H7 (cell line): Measurements from ENCODE around the gene TRPM5. TPM values are rescaled to one million over a fixed set of nuclear protein-coding genes. Genes with fewer than 3 reads are reported as not detected.

Experiments used
- DNase-seq: peaks from one replicate; pipeline ENCODE4 v3.0.0; 2012
- H3K27me3 ChIP-seq: 2 replicates; pipeline ENCODE4 v1.6.0; 2011; ENCODE audit warnings: mild to moderate bottlenecking, low read length; ENCODE audit not compliant: control insufficient read depth, insufficient read depth
- H3K36me3 ChIP-seq: replicated peaks from 2 replicates; pipeline ENCODE4 v1.5.1; 2011; ENCODE audit warnings: low read length; ENCODE audit not compliant: control insufficient read depth, insufficient read depth
- H3K4me3 ChIP-seq: 2 replicates; pipeline ENCODE4 v1.5.1; 2011; ENCODE audit warnings: low read depth, mild to moderate bottlenecking, control low read depth, low read length, moderate library complexity; ENCODE audit not compliant: insufficient read depth
- total RNA-seq: library from RNA; depleted of rRNA; stranded (reverse); fragments of >200 nt; shearing (Covaris generic); gene quantifications from 2 replicates; pipeline ENCODE4 v1.2.3, GENCODE V29; 2014

TRPM5 gene
- total RNA-seq, 1 experiment from 2014 or later = not detected

- DNase-seq = peak; percentile 42
- H3K36me3 ChIP-seq = no peaks in the 10 kb centered on the region
- H3K4me3 ChIP-seq = no peak overlapping the region
- peaks cover 14% of the 10 kb centered on the region for H3K27me3 ChIP-seq
Measured at GRCh38 chr11:2451916-2452315, 7.6 kb upstream of the TRPM5 start.

GRCh38 chr11:2451336-2451735 lies 7.0 kb upstream of the TRPM5 start:
- DNase-seq = no peak
- no peak overlapping the region for H3K4me3 ChIP-seq
- H3K36me3 ChIP-seq = no peaks in the 10 kb centered on the region
- peaks cover 20% of the 10 kb centered on the region for H3K27me3 ChIP-seq

- Histone ChIP-seq H3K27me3 (peaks cover 28% of the 10 kb centered on the region), H3K4me3 (no peak overlapping the region), H3K36me3 (no peaks in the 10 kb centered on the region)
- peak; percentile 52 for DNase-seq
Measured at GRCh38 chr11:2450321-2451041, 6.2 kb upstream of the TRPM5 start.

DNA sequence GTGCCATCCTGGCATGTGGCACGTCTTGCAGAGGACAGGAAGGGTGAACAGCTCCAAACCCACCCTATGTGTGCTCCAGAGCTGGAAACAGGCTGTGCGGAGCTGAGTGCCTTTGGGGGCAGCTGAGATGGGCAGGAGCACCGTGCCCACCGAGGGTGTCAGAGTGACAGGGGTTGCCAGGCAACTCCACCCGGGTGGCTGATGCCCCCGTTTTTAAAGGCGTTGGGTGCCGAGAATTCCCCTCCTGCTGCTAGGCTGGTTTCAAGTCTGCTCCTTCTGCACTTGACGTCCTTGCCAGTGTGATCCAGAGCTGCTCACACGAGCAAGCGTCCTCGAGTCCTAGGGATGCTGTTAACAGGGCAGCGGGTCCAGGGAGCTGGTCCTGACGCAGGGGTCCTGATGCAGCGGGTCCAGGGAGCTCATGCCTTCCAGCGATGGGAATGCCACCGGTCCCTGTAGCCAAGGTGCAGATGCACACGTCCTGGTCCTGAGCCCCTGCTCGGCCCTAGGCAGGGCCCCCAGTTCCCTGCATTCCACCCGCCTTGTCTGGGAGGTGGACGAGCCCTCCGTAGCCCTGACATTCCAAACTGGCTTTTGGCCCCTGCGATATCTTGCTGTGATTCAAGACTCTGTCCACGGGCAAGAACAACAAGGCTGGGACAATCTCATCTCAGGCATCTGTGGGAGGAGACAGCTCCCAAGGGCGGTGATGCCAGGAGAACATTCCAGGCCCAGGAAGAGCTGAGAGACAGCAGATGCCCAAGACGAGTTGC lies 5.4 kb upstream of the TRPM5 start:
- Histone ChIP-seq H3K27me3 (peaks cover 32% of the 10 kb centered on the region), H3K36me3 (no peaks in the 10 kb centered on the region), H3K4me3 (no peak overlapping the region)
- DNase-seq = no peak

GRCh38 chr11:2448661-2449547 lies 4.6 kb upstream of the TRPM5 start:
- Histone ChIP-seq H3K36me3 (no peaks in the 10 kb centered on the region), H3K27me3 (peaks cover 36% of the 10 kb centered on the region), H3K4me3 (no peak overlapping the region)
- no peak for DNase-seq

GRCh38 chr11:2447951-2448650 lies 3.8 kb upstream of the TRPM5 start:
- DNase-seq = no peak
- Histone ChIP-seq H3K4me3 (no peak overlapping the region), H3K27me3 (peaks cover 40% of the 10 kb centered on the region), H3K36me3 (no peaks in the 10 kb centered on the region)

GRCh38 chr11:2447253-2447950 lies 3.1 kb upstream of the TRPM5 start:
- Histone ChIP-seq H3K27me3 (peaks cover 45% of the 10 kb centered on the region), H3K36me3 (no peaks in the 10 kb centered on the region), H3K4me3 (no peak overlapping the region)
- DNase-seq = no peak

GRCh38 chr11:2446590-2447252 lies 2.4 kb upstream of the TRPM5 start:
- DNase-seq = no peak
- Histone ChIP-seq H3K4me3 (no peak overlapping the region), H3K36me3 (no peaks in the 10 kb centered on the region), H3K27me3 (peaks cover 45% of the 10 kb centered on the region)

DNA sequence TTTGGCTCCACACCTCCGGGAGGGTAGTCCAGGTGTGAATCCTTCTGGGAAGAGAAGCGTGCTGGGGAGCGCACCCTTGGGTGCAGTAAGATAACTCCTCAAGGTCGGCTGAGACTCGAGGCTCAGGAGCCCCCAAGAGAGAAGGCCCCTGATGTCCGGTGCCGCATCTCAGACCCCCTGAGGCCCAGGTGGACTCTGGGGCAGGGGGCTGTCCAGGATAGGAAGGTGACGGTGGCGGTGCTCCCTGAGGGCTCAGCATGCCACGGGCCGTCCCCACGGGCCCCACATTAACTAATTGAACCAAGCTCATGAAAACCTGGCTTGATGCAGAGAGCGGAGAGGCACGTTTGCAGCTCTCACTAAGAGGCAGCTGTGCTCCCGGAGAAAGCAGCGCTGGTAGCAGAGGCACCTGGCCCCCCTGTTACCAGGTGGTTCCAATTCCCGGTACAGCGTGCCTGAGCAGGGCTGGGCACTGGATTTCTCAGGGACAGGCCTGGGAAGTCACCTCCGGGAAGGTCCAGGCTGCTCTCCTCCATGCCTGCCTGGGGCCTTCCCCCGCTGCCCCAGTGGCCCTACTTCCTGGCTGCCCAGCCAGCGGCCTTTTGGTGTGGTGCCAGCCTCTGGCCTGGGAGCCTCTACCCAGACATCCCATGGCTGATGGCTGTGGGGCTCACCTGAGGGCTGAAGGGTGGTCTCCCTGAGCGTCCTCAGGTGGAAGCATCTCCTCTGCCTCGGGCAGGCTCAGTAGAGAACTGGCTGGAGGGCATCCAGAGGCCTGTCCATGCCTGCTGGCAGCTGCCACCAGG lies 1.6 kb upstream of the TRPM5 start:
- peaks cover 45% of the 10 kb centered on the region for H3K27me3 ChIP-seq
- peak overlapping the region; percentile 39; the same call in 1 of the 2 replicates for H3K4me3 ChIP-seq
- no peaks in the 10 kb centered on the region for H3K36me3 ChIP-seq
- DNase-seq = peak; percentile 78

- DNase-seq = peak; percentile 100
Measured at GRCh38 chr11:2444821-2445745, 769 bp upstream of the TRPM5 start, which contains the start of gene KCNQ1. KCNQ1 (plus strand) TSS chr11:2445008; CDS start chr11:2445099, 91 bp downstream.

GRCh38 chr11:2443406-2443805 lies 908 bp downstream of the TRPM5 start:
- Histone ChIP-seq H3K4me3 (no peak overlapping the region), H3K27me3 (peaks cover 45% of the 10 kb centered on the region), H3K36me3 (no peaks in the 10 kb centered on the region)
- DNase-seq = no peak

More at GRCh38 chr11:2444821-2445745, 769 bp upstream of the TRPM5 start, which contains the start of gene KCNQ1:
- H3K4me3 ChIP-seq = peak within 1 kb of the TSS; percentile 39
- H3K36me3 ChIP-seq = no peaks in the 10 kb centered on the region
- H3K27me3 ChIP-seq = peaks cover 45% of the 10 kb centered on the region

GRCh38 chr11:2442589-2442988 lies 1.7 kb downstream of the TRPM5 start:
- Histone ChIP-seq H3K36me3 (no peaks in the 10 kb centered on the region), H3K4me3 (no peak overlapping the region), H3K27me3 (peaks cover 40% of the 10 kb centered on the region)
- no peak for DNase-seq
